ENCODE measurements around the gene SGSH.
"Not testable (repeated sequence)": the region's sequence is repeated elsewhere in the genome, so short reads cannot be mapped to it uniquely, and the experiment has no call there.

SGSH gene

DNA sequence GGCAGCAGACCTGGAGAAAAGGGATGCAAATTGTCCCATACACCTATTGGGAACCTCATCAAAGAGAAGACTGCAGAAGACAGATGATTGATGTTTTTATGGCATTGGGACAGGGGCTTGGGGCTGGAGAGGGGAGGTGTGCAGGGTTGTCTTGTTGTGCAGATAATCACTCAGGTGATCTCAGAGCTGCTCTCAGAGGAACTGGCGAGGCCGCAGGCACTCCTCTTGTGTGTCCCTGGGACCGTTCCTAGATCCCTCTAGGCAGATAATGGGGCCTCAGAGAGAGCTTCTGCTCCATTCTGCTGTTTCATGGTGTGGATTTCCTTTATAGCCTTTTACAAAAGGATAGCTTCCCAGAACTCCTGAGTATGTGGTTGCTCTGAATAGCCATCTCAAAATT, 42.2 kb upstream of the SGSH start:
- Histone ChIP-seq H3K4me1 (ENCODE audit: control insufficient read depth in 2 of 2, insufficient read depth in 2 of 2, low read length in 2 of 2) (peaks cover 46 to 53% of the 10 kb centered on the region in 2 donors), H3K27me3 (ENCODE audit: control insufficient read depth in 2 of 2, insufficient read depth in 2 of 2, low read length in 2 of 2) (no peaks in the 10 kb centered on the region), H3K9ac (ENCODE audit: low read depth in 1 of 2, low read length in 2 of 2) (no peak overlapping the region), H3K36me3 (ENCODE audit: control insufficient read depth in 2 of 2, insufficient read depth in 2 of 2, low read length in 2 of 2) (peaks cover 4 to 7% of the 10 kb centered on the region in 2 donors), H3K27ac (ENCODE audit: low read depth in 2 of 2, low read length in 2 of 2) (peak overlapping the region; percentile 96), H3K4me3 (ENCODE audit: low read length in 2 of 2) (peak overlapping the region in 1 of 2 donors; percentile 85), H3K9me3 (ENCODE audit: control insufficient read depth in 2 of 2, low read length in 2 of 2) (no peaks in the 10 kb centered on the region)

DNA sequence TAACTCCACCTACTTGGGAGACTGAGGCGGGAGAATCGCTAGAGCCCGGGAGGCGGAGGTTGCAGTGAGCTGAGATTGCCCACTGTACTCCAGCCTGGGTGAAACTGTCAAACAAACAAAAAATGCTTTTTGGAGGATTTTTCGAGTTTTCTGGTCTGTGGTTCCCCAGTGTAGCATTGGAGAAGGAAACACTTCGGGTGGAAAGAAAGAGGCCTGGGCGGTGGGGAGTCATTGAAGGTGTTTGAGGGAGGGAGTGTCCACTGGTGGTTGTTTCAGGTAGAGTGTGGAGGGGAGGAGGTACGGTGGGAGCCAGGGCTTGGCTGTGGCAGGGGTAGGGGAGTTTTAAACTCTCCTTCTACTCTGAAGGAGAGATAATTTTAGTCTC, 41.8 kb upstream of the SGSH start:
- H3K4me3 ChIP-seq (ENCODE audit: low read length in 2 of 2): peak overlapping the region; percentile 84 to 85
- H3K27me3 ChIP-seq (ENCODE audit: control insufficient read depth in 2 of 2, insufficient read depth in 2 of 2, low read length in 2 of 2): no peaks in the 10 kb centered on the region
- H3K27ac ChIP-seq (ENCODE audit: low read depth in 2 of 2, low read length in 2 of 2): peak overlapping the region; percentile 96
- H3K4me1 ChIP-seq (ENCODE audit: control insufficient read depth in 2 of 2, insufficient read depth in 2 of 2, low read length in 2 of 2): peaks cover 46 to 53% of the 10 kb centered on the region in 2 donors
- H3K9ac ChIP-seq (ENCODE audit: low read depth in 1 of 2, low read length in 2 of 2): peak overlapping the region; percentile 38 to 91
- H3K36me3 ChIP-seq (ENCODE audit: control insufficient read depth in 2 of 2, insufficient read depth in 2 of 2, low read length in 2 of 2): peaks cover 4 to 7% of the 10 kb centered on the region in 2 donors
- H3K9me3 ChIP-seq (ENCODE audit: control insufficient read depth in 2 of 2, low read length in 2 of 2): no peaks in the 10 kb centered on the region

DNA sequence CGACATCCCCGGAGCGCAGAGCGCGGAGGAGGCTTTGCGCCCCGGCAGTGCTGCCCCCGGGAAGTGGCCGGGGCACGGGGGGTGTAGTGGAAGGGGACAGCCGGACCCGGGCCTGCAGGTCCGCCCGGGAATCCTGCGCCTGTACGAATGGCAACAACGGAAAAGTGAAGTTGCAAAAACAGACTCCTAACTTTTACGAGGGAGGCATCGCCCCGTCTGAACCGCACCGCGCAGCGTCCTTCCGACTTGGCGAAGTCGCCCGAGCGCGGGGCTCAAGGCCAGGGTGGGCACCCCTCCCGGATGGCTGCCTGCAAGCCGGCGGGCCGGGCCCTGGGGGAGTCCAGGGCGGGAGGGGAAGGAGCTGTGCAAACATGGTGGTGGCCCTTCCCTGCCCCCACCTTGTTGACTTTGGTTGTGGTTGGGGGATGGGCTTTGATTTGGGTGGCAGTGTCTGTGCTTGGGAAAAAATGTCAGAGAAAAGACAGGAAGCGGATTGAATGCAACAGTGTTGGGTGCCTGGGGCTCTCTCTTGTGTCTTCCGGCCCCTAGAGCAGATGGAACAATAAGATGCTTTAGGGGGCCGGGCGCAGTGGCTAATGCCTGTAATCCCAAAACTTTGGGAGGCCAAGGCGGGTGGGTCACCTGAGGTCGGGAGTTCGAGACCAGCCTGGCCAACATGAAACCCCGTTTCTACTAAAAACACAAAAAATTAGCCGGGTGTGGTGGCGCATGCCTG, 41.2 kb upstream of the SGSH start:
- Histone ChIP-seq H3K9ac (ENCODE audit: low read depth in 1 of 2, low read length in 2 of 2) (peak overlapping the region; percentile 85 to 91), H3K27me3 (ENCODE audit: control insufficient read depth in 2 of 2, insufficient read depth in 2 of 2, low read length in 2 of 2) (no peaks in the 10 kb centered on the region), H3K9me3 (ENCODE audit: control insufficient read depth in 2 of 2, low read length in 2 of 2) (no peaks in the 10 kb centered on the region), H3K4me1 (ENCODE audit: control insufficient read depth in 2 of 2, insufficient read depth in 2 of 2, low read length in 2 of 2) (peaks cover 46 to 53% of the 10 kb centered on the region in 2 donors), H3K4me3 (ENCODE audit: low read length in 2 of 2) (peak overlapping the region; percentile 84 to 85), H3K36me3 (ENCODE audit: control insufficient read depth in 2 of 2, insufficient read depth in 2 of 2, low read length in 2 of 2) (peaks cover 4 to 7% of the 10 kb centered on the region in 2 donors), H3K27ac (ENCODE audit: low read depth in 2 of 2, low read length in 2 of 2) (peak overlapping the region; percentile 96)

DNA sequence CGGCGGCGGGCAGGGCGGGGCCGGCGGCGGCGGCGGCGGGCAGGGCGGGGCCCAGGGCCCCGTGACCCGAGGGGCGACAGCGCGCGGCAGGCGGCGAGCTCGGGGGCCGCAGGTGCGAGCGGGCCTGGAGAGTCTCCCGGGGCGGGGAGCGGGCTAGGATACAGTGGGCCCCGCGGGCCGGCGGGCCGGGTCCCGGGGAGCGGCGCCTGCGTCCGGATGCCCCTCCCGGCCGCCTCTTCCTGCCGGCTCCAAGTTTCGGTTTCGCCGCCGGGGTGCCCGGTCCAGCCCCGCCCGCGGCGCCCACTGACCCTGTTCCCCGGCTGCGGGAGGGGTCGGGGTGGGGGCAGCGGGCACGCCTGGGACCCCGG, 40.6 kb upstream of the SGSH start, which contains the start of gene RNF213:
Gene RNF213, plus strand, starts transcription at position 62 of the 368 bp plus-strand sequence. CDS start 2,830 bp downstream, outside the sequence.
- H3K4me1 ChIP-seq (ENCODE audit: control insufficient read depth in 2 of 2, insufficient read depth in 2 of 2, low read length in 2 of 2): peaks cover 46 to 52% of the 10 kb centered on the region in 2 donors
- peak within 1 kb of the TSS; percentile 84 to 85 for H3K4me3 ChIP-seq (ENCODE audit: low read length in 2 of 2)
- H3K27me3 ChIP-seq (ENCODE audit: control insufficient read depth in 2 of 2, insufficient read depth in 2 of 2, low read length in 2 of 2): no peaks in the 10 kb centered on the region
- peaks cover 1 to 4% of the 10 kb centered on the region in 2 donors for H3K36me3 ChIP-seq (ENCODE audit: control insufficient read depth in 2 of 2, insufficient read depth in 2 of 2, low read length in 2 of 2)
- peak within 1 kb of the TSS; percentile 85 to 91 for H3K9ac ChIP-seq (ENCODE audit: low read depth in 1 of 2, low read length in 2 of 2)
- peak within 1 kb of the TSS; percentile 96 for H3K27ac ChIP-seq (ENCODE audit: low read depth in 2 of 2, low read length in 2 of 2)
- no peaks in the 10 kb centered on the region for H3K9me3 ChIP-seq (ENCODE audit: control insufficient read depth in 2 of 2, low read length in 2 of 2)

DNA sequence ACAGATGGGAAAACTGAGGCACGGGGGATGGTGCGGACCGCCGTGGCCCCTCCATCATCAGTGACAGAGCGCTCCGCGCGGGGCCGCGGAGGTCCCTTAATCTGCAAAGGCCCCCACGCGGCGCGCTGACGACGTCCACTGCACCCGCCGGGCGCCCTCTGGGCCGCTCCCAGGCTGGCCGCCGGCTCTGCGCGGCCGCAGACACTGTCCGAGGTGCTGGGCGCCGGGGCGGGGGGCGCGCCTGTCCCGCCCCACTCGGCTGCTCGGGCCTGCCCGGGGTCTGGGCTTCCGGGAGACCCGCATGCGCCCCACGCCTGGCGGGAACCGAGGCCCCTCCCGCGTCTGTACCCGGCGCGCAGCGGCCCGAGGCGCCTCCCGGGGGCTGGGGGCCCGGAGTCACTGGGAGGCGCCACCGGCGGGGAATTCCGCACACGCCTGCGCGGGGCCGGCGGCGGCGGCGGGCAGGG, 40.0 kb upstream of the SGSH start:
- Histone ChIP-seq H3K4me3 (ENCODE audit: low read length in 2 of 2) (peak overlapping the region; percentile 63 to 66), H3K27ac (ENCODE audit: low read depth in 2 of 2, low read length in 2 of 2) (peak overlapping the region; percentile 80 to 85), H3K36me3 (ENCODE audit: control insufficient read depth in 2 of 2, insufficient read depth in 2 of 2, low read length in 2 of 2) (no peaks in the 10 kb centered on the region), H3K9ac (ENCODE audit: low read depth in 1 of 2, low read length in 2 of 2) (peak overlapping the region; percentile 68 to 76), H3K4me1 (ENCODE audit: control insufficient read depth in 2 of 2, insufficient read depth in 2 of 2, low read length in 2 of 2) (peaks cover 44 to 45% of the 10 kb centered on the region in 2 donors), H3K9me3 (ENCODE audit: control insufficient read depth in 2 of 2, low read length in 2 of 2) (no peaks in the 10 kb centered on the region), H3K27me3 (ENCODE audit: control insufficient read depth in 2 of 2, insufficient read depth in 2 of 2, low read length in 2 of 2) (no peaks in the 10 kb centered on the region)

DNA sequence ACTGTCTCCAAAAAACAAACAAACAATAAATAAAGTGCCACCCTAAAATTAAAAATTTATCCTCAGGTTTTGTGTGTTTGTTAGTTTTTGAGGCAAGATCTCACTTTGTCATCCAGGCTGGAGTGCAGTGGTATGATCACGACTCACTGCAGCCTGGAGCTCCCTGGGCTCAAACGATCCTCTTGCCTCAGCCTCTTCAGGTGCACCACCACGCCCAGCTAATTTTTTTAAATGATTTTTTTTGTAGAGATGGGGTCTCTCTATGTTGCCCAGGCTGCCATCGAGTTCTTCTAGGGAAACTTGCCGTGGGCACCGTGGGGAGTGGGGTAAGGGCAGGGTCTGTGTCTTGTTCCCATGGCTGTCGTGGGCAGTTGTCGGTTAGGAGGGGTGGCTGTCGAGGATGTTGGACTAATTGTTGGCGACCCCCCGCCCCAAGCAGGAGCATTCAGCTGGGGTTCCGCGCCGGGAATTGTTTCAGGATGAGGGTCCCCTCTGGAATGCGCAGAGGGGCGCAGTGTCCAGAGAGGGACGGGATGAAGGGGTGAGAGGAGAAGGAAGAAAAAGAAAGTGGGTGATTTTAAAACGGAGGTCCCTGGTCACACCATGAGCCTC, 39.4 kb upstream of the SGSH start:
- H3K9me3 ChIP-seq (ENCODE audit: control insufficient read depth in 2 of 2, low read length in 2 of 2): no peaks in the 10 kb centered on the region
- peaks cover 46 to 49% of the 10 kb centered on the region in 2 donors for H3K4me1 ChIP-seq (ENCODE audit: control insufficient read depth in 2 of 2, insufficient read depth in 2 of 2, low read length in 2 of 2)
- H3K9ac ChIP-seq (ENCODE audit: low read depth in 1 of 2, low read length in 2 of 2): peak overlapping the region; percentile 68 to 76
- H3K36me3 ChIP-seq (ENCODE audit: control insufficient read depth in 2 of 2, insufficient read depth in 2 of 2, low read length in 2 of 2): no peaks in the 10 kb centered on the region
- H3K27ac ChIP-seq (ENCODE audit: low read depth in 2 of 2, low read length in 2 of 2): peak overlapping the region; percentile 80 to 85
- peak overlapping the region; percentile 63 to 66 for H3K4me3 ChIP-seq (ENCODE audit: low read length in 2 of 2)
- no peaks in the 10 kb centered on the region for H3K27me3 ChIP-seq (ENCODE audit: control insufficient read depth in 2 of 2, insufficient read depth in 2 of 2, low read length in 2 of 2)

DNA sequence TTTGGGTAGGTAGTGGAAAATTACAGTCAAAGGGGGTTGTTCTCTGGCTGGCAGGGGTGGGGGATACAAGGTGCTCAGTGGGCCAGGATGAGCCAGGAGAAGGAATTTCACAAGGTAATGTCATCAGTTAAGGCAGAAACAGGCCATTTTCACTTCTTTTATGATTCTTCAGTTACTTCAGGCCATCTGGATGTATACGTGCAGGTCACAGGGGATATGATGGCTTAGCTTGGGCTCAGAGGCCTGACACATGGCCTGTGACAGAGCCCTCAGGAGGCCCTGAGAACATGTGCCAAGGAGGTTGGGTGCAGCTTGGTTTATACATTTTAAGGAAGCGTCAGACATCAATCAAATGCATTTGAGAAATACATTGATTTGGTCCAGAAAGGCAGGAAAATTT, 38.2 kb upstream of the SGSH start:
- H3K4me3 ChIP-seq (ENCODE audit: low read length in 2 of 2); H3K9me3 ChIP-seq (ENCODE audit: control insufficient read depth in 2 of 2, low read length in 2 of 2); H3K36me3 ChIP-seq (ENCODE audit: control insufficient read depth in 2 of 2, insufficient read depth in 2 of 2, low read length in 2 of 2); H3K9ac ChIP-seq (ENCODE audit: low read depth in 1 of 2, low read length in 2 of 2); H3K27me3 ChIP-seq (ENCODE audit: control insufficient read depth in 2 of 2, insufficient read depth in 2 of 2, low read length in 2 of 2): not testable (repeated sequence)
- peaks cover 37 to 42% of the 10 kb centered on the region in 2 donors for H3K4me1 ChIP-seq (ENCODE audit: control insufficient read depth in 2 of 2, insufficient read depth in 2 of 2, low read length in 2 of 2)
- peak overlapping the region; percentile 63 to 75 for H3K27ac ChIP-seq (ENCODE audit: low read depth in 2 of 2, low read length in 2 of 2)

DNA sequence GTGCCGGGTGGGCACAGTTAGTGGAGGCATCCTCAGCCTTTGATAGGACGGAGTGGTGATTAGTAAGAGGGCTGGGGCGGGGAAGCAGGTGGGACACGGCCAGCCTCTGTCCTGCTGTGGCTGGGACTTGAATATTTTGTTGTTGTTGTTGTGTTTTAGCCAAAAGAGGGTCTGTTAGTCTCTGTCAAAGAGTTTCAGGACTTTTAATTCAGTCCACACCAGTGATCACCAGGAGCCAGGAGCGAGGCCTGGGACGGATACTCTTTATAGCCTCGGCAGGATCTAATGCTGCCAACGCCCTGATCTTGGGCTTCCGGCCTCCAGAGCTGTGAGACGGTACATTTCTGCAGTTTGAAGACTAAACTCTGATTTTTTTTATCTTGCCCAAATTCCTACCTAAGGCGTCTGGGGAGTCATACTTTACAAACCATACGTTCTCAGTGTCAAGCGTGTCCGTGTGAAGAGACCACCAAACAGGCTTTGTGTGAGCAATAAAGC, 37.6 kb upstream of the SGSH start:
- H3K4me1 ChIP-seq (ENCODE audit: control insufficient read depth in 2 of 2, insufficient read depth in 2 of 2, low read length in 2 of 2): peaks cover 32 to 37% of the 10 kb centered on the region in 2 donors
- H3K27me3 ChIP-seq (ENCODE audit: control insufficient read depth in 2 of 2, insufficient read depth in 2 of 2, low read length in 2 of 2): no peaks in the 10 kb centered on the region
- no peak overlapping the region for H3K4me3 ChIP-seq (ENCODE audit: low read length in 2 of 2)
- H3K27ac ChIP-seq (ENCODE audit: low read depth in 2 of 2, low read length in 2 of 2): peak overlapping the region; percentile 63 to 75
- peak overlapping the region in 1 of 2 donors; percentile 50 for H3K9ac ChIP-seq (ENCODE audit: low read depth in 1 of 2, low read length in 2 of 2)
- H3K9me3 ChIP-seq (ENCODE audit: control insufficient read depth in 2 of 2, low read length in 2 of 2): no peaks in the 10 kb centered on the region
- no peaks in the 10 kb centered on the region for H3K36me3 ChIP-seq (ENCODE audit: control insufficient read depth in 2 of 2, insufficient read depth in 2 of 2, low read length in 2 of 2)

DNA sequence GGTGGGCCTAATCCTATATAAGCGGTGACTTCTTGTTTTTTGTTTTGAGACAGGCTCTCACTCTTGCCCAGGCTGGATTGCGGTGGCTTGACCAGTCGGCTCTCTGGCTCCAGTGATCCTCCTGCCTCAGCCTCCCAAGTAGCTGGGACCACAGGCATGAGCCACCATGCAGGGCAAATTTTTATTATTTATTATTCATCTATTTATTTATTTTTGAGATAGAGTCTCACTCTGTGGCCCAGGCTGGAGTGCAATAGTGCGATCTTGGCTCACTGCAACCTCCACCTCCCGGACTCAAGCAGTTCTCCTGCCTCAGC, 35.9 kb upstream of the SGSH start:
- Histone ChIP-seq H3K27ac (ENCODE audit: low read depth in 2 of 2, low read length in 2 of 2) (no peak overlapping the region), H3K9me3 (ENCODE audit: control insufficient read depth in 2 of 2, low read length in 2 of 2) (no peaks in the 10 kb centered on the region), H3K9ac (ENCODE audit: low read depth in 1 of 2, low read length in 2 of 2) (no peak overlapping the region), H3K4me3 (ENCODE audit: low read length in 2 of 2) (no peak overlapping the region), H3K36me3 (ENCODE audit: control insufficient read depth in 2 of 2, insufficient read depth in 2 of 2, low read length in 2 of 2) (no peaks in the 10 kb centered on the region), H3K27me3 (ENCODE audit: control insufficient read depth in 2 of 2, insufficient read depth in 2 of 2, low read length in 2 of 2) (no peaks in the 10 kb centered on the region), H3K4me1 (ENCODE audit: control insufficient read depth in 2 of 2, insufficient read depth in 2 of 2, low read length in 2 of 2) (peaks cover 16 to 23% of the 10 kb centered on the region in 2 donors)

All from mucosa of rectum (tissue), 2 donors.